GM12801 (cell line): Measurements from ENCODE around the gene REXO5.

Experiments used
- CTCF ChIP-seq: IDR thresholded peaks from one replicate; pipeline ENCODE4 v1.5.1; 2011; ENCODE audit warnings: control low read depth; ENCODE audit not compliant: insufficient read length; ENCODE audit errors: extremely low read depth

Gene REXO5, protein sequence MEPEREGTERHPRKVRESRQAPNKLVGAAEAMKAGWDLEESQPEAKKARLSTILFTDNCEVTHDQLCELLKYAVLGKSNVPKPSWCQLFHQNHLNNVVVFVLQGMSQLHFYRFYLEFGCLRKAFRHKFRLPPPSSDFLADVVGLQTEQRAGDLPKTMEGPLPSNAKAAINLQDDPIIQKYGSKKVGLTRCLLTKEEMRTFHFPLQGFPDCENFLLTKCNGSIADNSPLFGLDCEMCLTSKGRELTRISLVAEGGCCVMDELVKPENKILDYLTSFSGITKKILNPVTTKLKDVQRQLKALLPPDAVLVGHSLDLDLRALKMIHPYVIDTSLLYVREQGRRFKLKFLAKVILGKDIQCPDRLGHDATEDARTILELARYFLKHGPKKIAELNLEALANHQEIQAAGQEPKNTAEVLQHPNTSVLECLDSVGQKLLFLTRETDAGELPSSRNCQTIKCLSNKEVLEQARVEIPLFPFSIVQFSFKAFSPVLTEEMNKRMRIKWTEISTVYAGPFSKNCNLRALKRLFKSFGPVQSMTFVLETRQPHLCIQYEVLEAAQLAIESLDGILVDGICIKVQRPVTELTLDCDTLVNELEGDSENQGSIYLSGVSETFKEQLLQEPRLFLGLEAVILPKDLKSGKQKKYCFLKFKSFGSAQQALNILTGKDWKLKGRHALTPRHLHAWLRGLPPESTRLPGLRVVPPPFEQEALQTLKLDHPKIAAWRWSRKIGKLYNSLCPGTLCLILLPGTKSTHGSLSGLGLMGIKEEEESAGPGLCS

GRCh38 chr16:20806168-20807050 is at the start of gene REXO5, which contains the start of gene ERI2:
Gene REXO5, plus strand, starts transcription at chr16:20806527. Its CDS starts 427 bp downstream, at chr16:20806954.
Gene ERI2, minus strand, starts transcription at chr16:20806472. Its CDS starts 42 bp downstream, at chr16:20806430.
- no peak for TF ChIP-seq CTCF

GRCh38 chr16:20760346-20760745 is 46.0 kb upstream of the REXO5 start:
- TF ChIP-seq CTCF = no peak

GRCh38 chr16:20761175-20761574 is 45.2 kb upstream of the REXO5 start:
- TF ChIP-seq CTCF = no peak

DNA sequence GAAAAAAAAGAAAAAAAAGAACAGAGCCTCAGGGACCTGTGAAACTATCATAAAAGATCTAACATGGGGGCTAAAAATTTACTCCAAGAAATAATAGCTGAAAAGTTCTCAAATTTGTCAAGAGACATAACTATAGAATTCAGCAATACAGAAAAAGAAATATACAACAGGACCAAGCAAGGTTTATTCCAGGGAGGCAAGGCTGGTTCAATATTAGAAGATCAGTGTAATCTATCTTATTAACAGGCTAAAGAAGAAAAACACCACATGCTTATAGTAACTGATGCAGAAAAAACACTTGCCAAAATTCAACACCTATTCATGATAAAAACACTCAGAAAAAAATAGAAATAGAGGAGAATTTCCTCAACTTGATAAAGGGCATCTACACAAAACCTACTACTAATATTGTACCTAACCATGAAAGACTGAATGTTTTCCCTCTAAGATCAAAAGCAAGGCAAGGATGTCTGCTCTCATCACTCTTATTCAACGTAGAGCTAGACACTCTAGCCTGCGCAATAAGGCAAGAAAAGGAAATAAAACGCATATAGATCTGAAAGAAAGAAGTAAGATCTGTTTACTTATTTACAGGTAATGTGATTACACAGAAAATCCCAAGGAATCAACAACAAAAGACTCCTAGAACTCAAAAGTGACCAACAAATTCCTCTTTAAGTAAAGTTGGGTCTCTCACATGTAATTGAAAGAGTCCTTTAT is 43.8 kb upstream of the REXO5 start:
- no peak for TF ChIP-seq CTCF

DNA sequence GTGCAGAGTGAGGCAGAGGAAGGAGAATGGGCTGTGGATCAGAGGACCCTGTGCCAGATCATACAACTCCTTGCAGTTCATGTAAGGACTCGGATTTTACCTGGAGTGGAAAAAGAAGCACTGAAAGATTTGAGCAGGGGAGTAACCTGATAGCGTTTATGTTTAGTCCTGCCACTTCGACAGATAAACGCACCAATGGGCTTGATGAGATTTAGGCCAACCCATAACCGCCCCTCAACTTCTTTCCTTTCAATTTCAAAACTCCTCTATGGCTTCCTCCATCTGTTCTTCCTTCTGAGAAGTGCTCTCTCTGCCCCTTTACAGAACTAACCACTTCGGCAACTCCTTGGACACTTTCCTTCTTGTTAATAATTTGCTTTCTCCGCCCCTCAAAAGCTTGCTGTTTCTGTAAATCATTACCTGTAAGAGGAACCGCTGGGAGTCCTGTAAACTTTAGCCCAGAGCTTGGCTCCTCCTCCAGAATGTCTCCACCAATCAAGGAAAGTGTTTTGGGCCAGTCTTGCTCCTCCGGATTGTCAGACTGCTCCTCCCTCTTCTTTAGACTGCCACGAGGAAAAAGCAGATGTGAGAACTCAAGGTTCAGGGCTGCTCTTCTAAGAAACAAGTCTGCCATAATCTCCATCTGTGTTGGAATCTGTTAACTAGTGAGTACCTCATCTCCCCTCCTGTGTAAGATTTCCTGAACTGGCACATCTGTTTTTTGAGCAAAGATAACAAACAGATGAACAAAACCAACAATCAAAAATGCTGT is 42.7 kb upstream of the REXO5 start, which contains the start of gene ACSM3:
TSS of gene ACSM3 (plus strand) at position 554 of the 772 bp plus-strand sequence. CDS start 6,021 bp downstream, outside the sequence.
- no peak for TF ChIP-seq CTCF

DNA sequence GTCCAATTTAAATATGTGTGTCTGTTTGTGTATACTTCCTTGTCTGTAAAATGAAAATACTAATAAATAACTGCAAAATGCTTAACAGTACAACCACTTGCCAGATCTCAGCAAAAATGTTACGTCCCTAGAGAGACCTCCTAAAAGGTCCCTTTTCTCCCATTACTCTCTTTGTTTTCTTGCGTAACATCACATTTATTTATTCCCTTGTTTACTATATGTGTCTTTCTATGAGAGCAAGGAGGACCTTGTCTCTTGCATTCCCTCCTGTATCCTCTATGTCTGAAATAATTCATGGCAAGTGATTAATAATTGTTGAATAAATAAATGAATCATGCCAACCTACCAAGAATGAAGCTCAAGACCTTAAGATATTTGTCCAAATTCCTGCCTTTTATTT is 40.6 kb upstream of the REXO5 start:
- TF ChIP-seq CTCF = no peak
